MM.1S (cell line): ENCODE results near the gene PCED1B.

Source experiments
- CTCF ChIP-seq: fragments of 300-600 bp; sonication (generic); IDR thresholded peaks from 2 replicates; pipeline ENCODE4 v1.5.1; 2016; ENCODE audit warnings: antibody characterized with exemption, low read length, mixed read lengths
- EZH2 ChIP-seq: fragments of 300-600 bp; sonication (generic); optimal IDR thresholded peaks from 2 replicates; pipeline ENCODE3; 2017; ENCODE audit warnings: low read depth, mild to moderate bottlenecking, antibody characterized with exemption, low read length, mixed read lengths
- EZH2phosphoT487 ChIP-seq: fragments of 300-600 bp; sonication (generic); IDR thresholded peaks from 2 replicates; pipeline ENCODE4 v1.6.1; 2018; ENCODE audit warnings: antibody characterized with exemption, low read length

- TF ChIP-seq CTCF (no peak), EZH2 (no peak), EZH2phosphoT487 (no peak)
These were observed 15.4 kb downstream of the PCED1B start for GRCh38 chr12:47094804-47095203.
